Measurements from ENCODE around the gene SPATA31C1.

SPATA31C1 gene

GRCh38 chr9:87875060-87875459, 42.7 kb upstream of the SPATA31C1 start:
- TF ChIP-seq, protein P1, sequence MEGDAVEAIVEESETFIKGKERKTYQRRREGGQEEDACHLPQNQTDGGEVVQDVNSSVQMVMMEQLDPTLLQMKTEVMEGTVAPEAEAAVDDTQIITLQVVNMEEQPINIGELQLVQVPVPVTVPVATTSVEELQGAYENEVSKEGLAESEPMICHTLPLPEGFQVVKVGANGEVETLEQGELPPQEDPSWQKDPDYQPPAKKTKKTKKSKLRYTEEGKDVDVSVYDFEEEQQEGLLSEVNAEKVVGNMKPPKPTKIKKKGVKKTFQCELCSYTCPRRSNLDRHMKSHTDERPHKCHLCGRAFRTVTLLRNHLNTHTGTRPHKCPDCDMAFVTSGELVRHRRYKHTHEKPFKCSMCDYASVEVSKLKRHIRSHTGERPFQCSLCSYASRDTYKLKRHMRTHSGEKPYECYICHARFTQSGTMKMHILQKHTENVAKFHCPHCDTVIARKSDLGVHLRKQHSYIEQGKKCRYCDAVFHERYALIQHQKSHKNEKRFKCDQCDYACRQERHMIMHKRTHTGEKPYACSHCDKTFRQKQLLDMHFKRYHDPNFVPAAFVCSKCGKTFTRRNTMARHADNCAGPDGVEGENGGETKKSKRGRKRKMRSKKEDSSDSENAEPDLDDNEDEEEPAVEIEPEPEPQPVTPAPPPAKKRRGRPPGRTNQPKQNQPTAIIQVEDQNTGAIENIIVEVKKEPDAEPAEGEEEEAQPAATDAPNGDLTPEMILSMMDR (conservative IDR thresholded peaks at IDR 0.05): no peak
- no peak overlapping the region for H3K27ac ChIP-seq

DNA sequence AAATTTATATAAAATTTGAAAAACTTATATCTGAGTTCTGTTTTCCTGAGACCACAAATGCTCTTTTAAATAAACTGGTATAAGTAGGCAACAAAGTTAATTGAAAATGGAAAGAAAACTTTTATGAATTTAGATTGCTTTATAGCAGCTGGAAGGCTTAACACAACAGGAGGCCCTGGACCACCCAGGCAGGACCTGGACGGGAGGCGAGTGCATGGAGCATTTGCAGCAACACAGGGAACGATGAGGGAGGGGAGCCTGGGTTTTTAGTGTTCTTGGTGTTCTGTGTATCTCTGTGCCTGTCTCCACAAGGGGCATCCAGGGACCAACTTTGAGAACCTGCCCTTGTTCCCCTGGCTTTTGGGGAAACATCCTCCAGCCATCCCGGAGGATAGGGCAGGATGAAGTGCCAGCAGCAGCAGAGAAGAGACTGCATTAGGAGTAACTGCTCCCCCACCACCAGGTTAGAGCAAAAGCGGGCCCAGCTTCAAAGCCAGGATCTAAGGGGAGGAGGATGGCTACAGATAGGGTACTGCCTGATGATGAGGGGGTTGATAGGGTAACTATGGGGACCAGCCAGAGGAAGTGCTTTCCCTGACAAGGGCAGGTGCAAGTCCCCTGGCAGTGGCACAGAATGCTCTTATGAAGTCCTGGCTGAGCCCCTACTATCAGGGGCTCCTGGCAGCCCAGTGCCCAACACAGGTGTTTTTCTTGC, 41.8 kb upstream of the SPATA31C1 start:
- TF ChIP-seq, protein P1 (conservative IDR thresholded peaks at IDR 0.05): no peak
- H3K27ac ChIP-seq: no peak overlapping the region

GRCh38 chr9:87876708-87877107, 41.1 kb upstream of the SPATA31C1 start:
- H3K27ac ChIP-seq: no peak overlapping the region
- TF ChIP-seq, protein P1 (conservative IDR thresholded peaks at IDR 0.05): no peak

DNA sequence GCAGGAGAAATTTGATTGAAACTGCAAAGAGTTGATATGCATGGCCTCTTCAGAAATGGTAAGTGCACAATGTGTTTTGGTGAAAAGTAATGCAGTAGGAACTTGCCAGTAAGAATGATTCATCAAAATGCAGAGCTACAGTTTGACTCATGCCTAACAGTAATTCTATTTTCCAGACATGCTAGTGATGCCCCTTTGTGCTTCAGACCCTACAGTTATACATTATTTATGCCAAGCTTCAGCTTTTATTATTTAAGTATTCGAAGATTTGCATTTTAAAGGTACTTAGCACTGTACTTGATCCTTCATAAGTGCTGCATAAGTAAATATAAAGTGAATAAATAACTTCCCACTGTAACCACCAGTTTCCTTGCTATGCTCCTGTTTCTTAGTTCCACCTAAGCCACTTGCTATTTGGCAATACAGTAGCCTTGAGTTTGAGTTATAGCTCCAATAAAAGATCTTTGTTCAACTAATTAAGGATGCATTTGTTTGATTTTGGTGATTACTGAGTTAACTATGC, 38.7 kb upstream of the SPATA31C1 start:
- TF ChIP-seq, protein P1 (conservative IDR thresholded peaks at IDR 0.05): no peak
- H3K27ac ChIP-seq: no peak overlapping the region

GRCh38 chr9:87880116-87880515, 37.6 kb upstream of the SPATA31C1 start:
- H3K27ac ChIP-seq: no peak overlapping the region

DNA sequence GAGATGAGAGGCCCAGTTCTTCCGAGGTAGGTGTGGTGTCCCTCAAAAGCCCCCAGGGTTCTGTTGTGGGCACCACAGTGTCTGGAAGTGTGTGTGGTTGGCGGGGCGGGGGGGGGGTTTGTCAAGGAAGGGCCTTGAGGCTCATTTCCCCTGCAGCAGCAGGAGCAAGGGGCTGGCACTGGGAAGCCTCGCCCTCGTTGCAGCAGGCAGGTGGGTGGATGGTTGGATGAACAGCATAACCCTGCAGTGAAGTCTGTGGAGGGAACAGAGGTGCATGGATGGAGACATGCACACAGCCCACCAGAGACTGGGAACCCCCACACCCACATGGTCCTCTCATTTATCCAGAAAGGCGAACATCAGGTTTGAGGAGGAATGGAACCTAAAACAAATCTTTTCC, 37.1 kb upstream of the SPATA31C1 start:
- TF ChIP-seq, protein P1 (conservative IDR thresholded peaks at IDR 0.05): no peak
- no peak overlapping the region for H3K27ac ChIP-seq

More at GRCh38 chr9:87880116-87880515, 37.6 kb upstream of the SPATA31C1 start:
- TF ChIP-seq, protein P1 (conservative IDR thresholded peaks at IDR 0.05): no peak

- TF ChIP-seq, protein P1 (conservative IDR thresholded peaks at IDR 0.05): no peak
- no peak within 1 kb of the TSS for H3K27ac ChIP-seq
Measured at GRCh38 chr9:87882627-87883026, 35.1 kb upstream of the SPATA31C1 start, which contains the start of gene SPATA31E1. SPATA31E1 (plus strand) TSS chr9:87882877; CDS start chr9:87882892, 15 bp downstream.

Measured in VCaP (cell line).